Small intestine (tissue), 7 donors: ENCODE results near the gene MDGA2. TPM values are rescaled to one million over a fixed set of nuclear protein-coding genes. Genes with fewer than 3 reads are reported as not detected.
"Not testable (repeated sequence)": the region's sequence is repeated elsewhere in the genome, so short reads cannot be mapped to it uniquely, and the experiment has no call there.

Experiments used
- DNase-seq, 2 donors: peaks; one replicate each; pipeline versions ENCODE4 v3.0.0 to v3.0.0-alpha.2; 2013
- FAIRE-seq: peaks from 2 replicates; lab custom pipeline; 2012; peaks lifted over from hg19 to GRCh38; lab: Jason Lieb, UNC
- H3K27ac ChIP-seq, 3 donors: one replicate each; pipeline ENCODE4 v1.5.1; 2013; ENCODE audit warnings: low read length in 2 of 3, mild to moderate bottlenecking in 2 of 3, control low read depth in 1 of 3, inconsistent platforms in 1 of 3, low read depth in 1 of 3, moderate library complexity in 1 of 3
- H3K27me3 ChIP-seq, 3 donors: one replicate each; pipeline ENCODE4 v1.6.1; 2013; ENCODE audit warnings: low read length in 3 of 3, inconsistent platforms in 1 of 3; ENCODE audit not compliant: control insufficient read depth in 3 of 3, insufficient read depth in 3 of 3
- H3K36me3 ChIP-seq, 3 donors: one replicate each; pipeline ENCODE4 v1.6.1; 2013; ENCODE audit warnings: low read length in 3 of 3, inconsistent platforms in 1 of 3, low read depth in 1 of 3, mild to moderate bottlenecking in 1 of 3, moderate library complexity in 1 of 3; ENCODE audit not compliant: control insufficient read depth in 3 of 3, insufficient read depth in 2 of 3
- H3K4me1 ChIP-seq, 3 donors: one replicate each; pipeline ENCODE4 v1.6.1; 2013; ENCODE audit warnings: low read length in 2 of 3, inconsistent platforms in 1 of 3, low read depth in 1 of 3, mild to moderate bottlenecking in 1 of 3, moderate library complexity in 1 of 3; ENCODE audit not compliant: control insufficient read depth in 3 of 3, insufficient read depth in 2 of 3
- H3K4me3 ChIP-seq, 3 donors: one replicate each; pipeline ENCODE4 v1.5.1; 2013; ENCODE audit warnings: low read length in 3 of 3, control low read depth in 1 of 3, inconsistent platforms in 1 of 3, low read depth in 1 of 3, mild to moderate bottlenecking in 1 of 3, moderate library complexity in 1 of 3
- H3K9me3 ChIP-seq, 2 donors: one replicate each; pipeline ENCODE4 v1.6.1; 2013; ENCODE audit warnings: low read depth in 1 of 2, low read length in 1 of 2; ENCODE audit not compliant: control insufficient read depth in 2 of 2, insufficient read depth in 1 of 2
- WGBS, 3 donors: extraction: QIAGEN DNeasy Blood & Tissue Kit; methylation state at CpG; one replicate each; pipeline ENCODE4 v1.1.7; 2013; 5-methylcytosine and 5-hydroxymethylcytosine counted together
- polyA plus RNA-seq, 4 donors: library from polyadenylated mRNA; stranded (reverse) in 3 of 4; unstranded in 1 of 4; fragments of 200-250 nt in 3 of 4; fragments of 120-200 nt in 1 of 4; gene quantifications; one replicate each; pipeline versions ENCODE4 v1.2.1 to v1.2.3, GENCODE V29; 2013
- donor health status: healthy with polysubstance abuse.
- donor health status: control.
- donor health status: control.
- donor health status: Bipolar disorder and iron deficiency.
- donor health status: healthy.

Gene MDGA2
- polyA plus RNA-seq, 4 donors: 0.01 to 0.06 TPM; not detected in 2

DNA sequence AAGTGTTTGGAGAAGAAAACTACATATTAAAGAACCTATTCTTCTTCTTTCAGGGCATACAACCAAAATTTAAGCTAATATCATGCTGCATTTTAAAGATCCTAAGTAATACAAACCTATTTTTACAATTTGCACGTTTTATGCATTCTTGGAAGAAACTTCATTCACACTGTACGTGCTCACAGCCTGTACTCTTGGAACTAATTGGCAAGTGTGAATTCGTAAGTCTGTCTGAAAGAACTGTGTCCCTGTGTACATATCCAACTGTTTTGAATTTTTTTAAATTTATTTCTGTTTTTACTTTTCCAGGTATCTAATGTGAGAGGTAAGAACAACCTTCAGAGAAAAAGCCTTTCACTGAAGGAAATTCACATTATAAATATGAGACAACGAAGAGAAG, 347.0 kb downstream of the MDGA2 start:
- Histone ChIP-seq H3K9me3 (no peaks in the 10 kb centered on the region), H3K4me3 (no peak overlapping the region), H3K27me3 (no peaks in the 10 kb centered on the region), H3K4me1 (no peaks in the 10 kb centered on the region), H3K27ac (no peak overlapping the region), H3K36me3 (no peaks in the 10 kb centered on the region)
- FAIRE-seq (no peak), DNase-seq (no peak)
- 67 to 76% (median 68%) methylated on average over 4 of the region's 4 CpGs for whole genome bisulfite sequencing, 3 donors

DNA sequence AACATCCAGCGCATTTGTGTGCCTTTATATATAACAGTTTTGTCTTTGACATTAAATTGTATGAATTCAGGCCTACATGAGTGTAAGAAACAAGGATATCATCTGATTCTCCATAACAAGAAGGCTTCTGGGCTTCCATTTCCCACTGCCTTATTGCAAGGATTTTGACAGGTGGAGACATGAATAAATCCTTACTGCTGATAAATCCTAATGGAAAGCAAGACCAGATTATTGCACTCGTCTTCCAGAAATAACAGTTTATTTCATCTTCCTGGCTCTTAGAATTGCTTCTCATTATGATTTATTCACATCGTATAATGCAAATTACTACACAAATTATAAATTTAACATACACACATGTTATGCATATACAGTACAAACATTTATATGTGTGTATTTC, 348.1 kb downstream of the MDGA2 start:
- Histone ChIP-seq H3K36me3 (no peaks in the 10 kb centered on the region), H3K9me3 (no peaks in the 10 kb centered on the region), H3K4me1 (no peaks in the 10 kb centered on the region), H3K27ac (no peak overlapping the region), H3K27me3 (no peaks in the 10 kb centered on the region), H3K4me3 (no peak overlapping the region)
- DNase-seq (no peak), FAIRE-seq (no peak)
- 85 to 90% (median 86%) methylated on average over 3 of the region's 3 CpGs for WGBS, 3 donors

DNA sequence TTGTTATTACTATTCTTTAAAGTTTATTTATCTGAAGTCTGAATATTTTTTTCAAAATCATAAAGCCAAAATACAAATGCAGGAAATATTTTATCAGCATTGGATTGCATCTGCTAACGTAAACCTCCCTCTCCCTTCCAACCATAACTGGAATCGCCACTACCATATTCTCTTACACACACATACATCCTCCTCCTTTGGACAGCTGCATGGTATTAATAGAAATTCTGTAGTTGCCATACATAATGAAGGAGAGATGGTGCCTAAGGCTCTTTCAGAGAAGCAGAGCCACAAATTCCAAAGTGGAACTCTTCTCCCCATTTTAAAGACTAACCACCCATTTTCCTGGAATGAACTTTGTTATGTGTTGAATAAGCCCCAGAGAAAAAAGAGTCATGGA, 352.7 kb downstream of the MDGA2 start:
- no peaks in the 10 kb centered on the region for H3K36me3 ChIP-seq
- H3K4me1 ChIP-seq: no peaks in the 10 kb centered on the region
- no peak for FAIRE-seq
- DNase-seq: no peak
- no peaks in the 10 kb centered on the region for H3K27me3 ChIP-seq
- no peak overlapping the region for H3K4me3 ChIP-seq
- WGBS, 3 donors: 75 to 86% (median 80%) methylated on average over 2 of the region's 2 CpGs
- no peaks in the 10 kb centered on the region for H3K9me3 ChIP-seq
- no peak overlapping the region for H3K27ac ChIP-seq

DNA sequence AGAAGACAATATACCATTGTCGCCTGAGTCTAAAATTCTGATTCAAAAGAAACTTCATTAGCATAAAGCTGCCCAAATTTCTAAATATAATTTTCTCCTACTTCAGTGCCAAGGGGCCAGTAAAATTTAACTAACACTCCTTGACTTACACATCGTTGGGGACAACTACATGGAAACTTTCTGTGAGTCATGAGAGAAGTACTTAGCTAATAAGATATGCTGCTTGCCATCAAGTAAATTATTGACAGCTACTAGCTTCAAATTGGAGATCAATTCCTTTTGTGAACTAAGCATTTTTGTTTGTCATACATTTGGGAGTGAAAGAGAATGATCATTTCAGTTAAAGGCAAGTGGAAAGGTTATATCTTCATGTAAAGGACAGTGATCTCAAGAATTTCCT, 373.3 kb downstream of the MDGA2 start:
- Histone ChIP-seq H3K4me3 (no peak overlapping the region), H3K27ac (no peak overlapping the region), H3K36me3 (no peaks in the 10 kb centered on the region), H3K27me3 (no peaks in the 10 kb centered on the region), H3K4me1 (no peaks in the 10 kb centered on the region), H3K9me3 (no peaks in the 10 kb centered on the region)
- FAIRE-seq (no peak), DNase-seq (no peak)
- WGBS, 3 donors: 52 to 70% (median 52%) methylated on average over 2 of the region's 2 CpGs

DNA sequence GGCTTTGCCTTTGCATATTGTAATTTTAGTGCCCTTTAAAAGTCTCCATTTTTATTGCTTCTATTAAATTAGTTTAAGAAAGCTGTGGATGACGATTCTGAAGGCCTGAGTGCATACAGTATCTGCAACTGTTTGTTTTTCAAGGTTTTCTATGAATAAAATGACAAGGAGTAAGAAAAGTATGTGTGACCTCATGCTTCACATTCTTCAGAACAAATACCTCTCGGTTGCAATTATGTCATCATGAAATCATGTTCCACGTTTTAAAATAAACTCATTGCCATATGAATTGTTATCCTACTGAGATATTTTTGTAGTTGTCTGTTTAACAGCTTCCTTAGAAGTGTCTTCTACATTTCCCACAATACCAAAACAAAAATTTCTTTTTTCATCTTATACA, 374.6 kb downstream of the MDGA2 start:
- Histone ChIP-seq H3K4me3 (no peak overlapping the region), H3K36me3 (no peaks in the 10 kb centered on the region), H3K27ac (no peak overlapping the region), H3K9me3 (no peaks in the 10 kb centered on the region), H3K27me3 (no peaks in the 10 kb centered on the region), H3K4me1 (no peaks in the 10 kb centered on the region)
- WGBS, 3 donors: 31 to 55% (median 46%) methylated on average over 3 of the region's 3 CpGs
- DNase-seq: no peak
- no peak for FAIRE-seq

DNA sequence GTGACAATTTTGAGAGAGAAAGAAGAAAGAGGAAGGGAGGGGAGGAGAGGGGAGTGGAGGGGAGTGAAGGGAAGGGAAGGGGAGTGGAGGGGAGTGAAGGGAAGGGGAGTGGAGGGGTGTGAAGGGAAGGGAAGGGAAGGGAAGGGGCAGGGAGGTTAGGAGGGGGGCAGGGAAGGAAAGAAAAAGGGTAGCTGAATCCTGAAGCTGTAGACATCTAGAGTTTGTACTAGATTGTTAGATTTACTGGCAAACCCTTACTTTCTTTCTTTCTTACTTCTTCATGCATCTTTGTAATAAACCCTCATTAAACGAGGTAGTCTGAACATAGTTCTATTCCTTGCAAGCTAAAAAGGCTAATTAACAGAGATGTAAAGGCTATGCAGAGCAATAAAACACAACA, 378.0 kb downstream of the MDGA2 start:
- Histone ChIP-seq H3K4me1 (no peaks in the 10 kb centered on the region), H3K4me3 (no peak overlapping the region), H3K27me3 (no peaks in the 10 kb centered on the region), H3K9me3 (no peaks in the 10 kb centered on the region), H3K36me3 (no peaks in the 10 kb centered on the region), H3K27ac (no peak overlapping the region)
- no peak for DNase-seq
- 14 to 48% (median 22%) methylated on average over 1 of the region's 1 CpG for WGBS, 3 donors
- FAIRE-seq: no peak

DNA sequence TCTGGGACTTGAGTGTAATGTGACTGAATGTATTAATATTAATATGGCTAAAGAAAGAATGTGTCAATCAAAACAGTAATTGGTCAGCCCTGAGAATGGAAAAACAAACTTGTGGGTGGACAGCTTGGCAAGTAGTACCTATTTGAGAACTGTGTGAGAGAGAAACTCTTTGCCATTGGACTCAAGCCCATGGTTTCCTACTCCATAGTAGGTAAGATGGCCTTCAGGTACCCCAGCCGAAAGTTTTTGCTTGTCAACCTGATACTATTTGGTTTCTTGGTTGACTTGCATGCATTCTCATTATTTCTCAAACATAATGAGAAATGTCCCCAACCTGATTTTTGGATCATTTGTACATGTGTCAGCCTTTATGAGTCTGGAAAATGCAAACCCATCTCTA, 391.1 kb downstream of the MDGA2 start:
- Histone ChIP-seq H3K36me3 (no peaks in the 10 kb centered on the region), H3K4me3 (no peak overlapping the region), H3K9me3 (no peaks in the 10 kb centered on the region), H3K27me3 (no peaks in the 10 kb centered on the region), H3K4me1 (no peaks in the 10 kb centered on the region), H3K27ac (no peak overlapping the region)
- FAIRE-seq (no peak), DNase-seq (no peak)
- 72 to 91% (median 73%) methylated on average over 1 of the region's 1 CpG for WGBS, 3 donors

DNA sequence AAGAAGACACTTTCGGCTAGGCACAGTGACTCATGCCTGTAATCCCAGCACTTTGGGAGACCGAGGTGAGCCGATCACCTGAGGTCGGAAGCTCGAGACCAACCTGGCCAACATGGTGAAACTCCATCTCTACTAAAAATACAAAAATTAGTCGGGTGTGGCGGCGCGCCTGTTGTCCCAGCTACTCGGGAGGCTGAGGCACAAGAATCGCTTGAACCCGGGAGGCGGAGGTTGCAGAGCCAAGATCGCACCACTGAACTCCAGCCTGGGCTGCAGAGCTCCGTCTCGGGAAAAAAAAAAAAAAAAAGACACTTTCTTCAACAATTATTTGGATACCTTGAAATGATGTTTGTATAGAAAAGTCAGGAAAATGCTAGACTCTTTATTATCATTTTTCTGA, 393.6 kb downstream of the MDGA2 start:
- not testable (repeated sequence) for H3K27me3 ChIP-seq, H3K4me1 ChIP-seq, DNase-seq, H3K9me3 ChIP-seq, FAIRE-seq, H3K36me3 ChIP-seq, H3K4me3 ChIP-seq, H3K27ac ChIP-seq
- WGBS, 3 donors: 93 to 98% (median 96%) methylated on average over 16 of the region's 16 CpGs

DNA sequence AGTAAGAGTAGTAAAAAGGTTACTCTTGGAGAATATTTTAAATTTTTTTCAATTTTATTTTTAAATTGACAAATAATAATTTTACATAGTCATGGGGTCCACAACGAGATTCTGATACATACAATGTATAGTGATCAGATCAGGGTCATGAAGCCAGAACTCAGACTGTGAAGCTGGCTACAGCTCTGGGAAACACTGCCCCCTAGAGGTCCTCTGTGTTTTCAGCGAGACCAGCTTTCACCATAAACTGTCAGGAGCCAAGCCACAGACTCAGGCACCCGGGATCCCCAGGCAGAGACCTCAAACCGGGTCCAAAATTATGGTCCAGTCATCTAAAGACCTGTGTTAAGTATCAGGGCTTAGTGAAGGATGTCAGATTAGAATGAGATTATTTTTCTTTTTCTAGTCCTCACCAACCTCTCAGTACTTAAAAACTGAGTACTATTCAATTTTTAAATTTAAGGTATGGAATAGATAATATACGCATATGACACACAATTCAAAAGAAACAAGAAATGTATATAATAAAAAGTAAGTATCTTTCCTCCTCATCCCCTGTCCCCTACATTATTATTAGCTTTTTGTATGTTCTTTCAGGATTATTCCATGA, 397.1 kb downstream of the MDGA2 start:
- FAIRE-seq (no peak), DNase-seq (peak; percentile 42 to 51)
- H3K27ac ChIP-seq: no peak overlapping the region
- no peak overlapping the region for H3K4me3 ChIP-seq
- no peaks in the 10 kb centered on the region for H3K36me3 ChIP-seq
- WGBS, 3 donors: 22 to 28% (median 24%) methylated on average over 5 of the region's 5 CpGs
- no peaks in the 10 kb centered on the region for H3K4me1 ChIP-seq
- no peaks in the 10 kb centered on the region for H3K9me3 ChIP-seq
- no peaks in the 10 kb centered on the region for H3K27me3 ChIP-seq
